Lung (tissue), 12 donors: ENCODE measurements around the gene CGNL1. TPM values are rescaled to one million over a fixed set of nuclear protein-coding genes. Genes with fewer than 3 reads are reported as not detected.
A peak's percentile ranks its signal among the peaks of the same experiment; 100 is the strongest.

Experiments used
- ATAC-seq: fragments of 200-7000 bp; cut with Tn5 transposase; one replicate; pipeline ENCODE4 v1.9.1; 2020; ENCODE audit warnings: moderate number of reproducible peaks; ENCODE audit not compliant: insufficient read depth, low FRiP score
- DNase-seq, 3 donors: peaks; one replicate each; pipeline ENCODE4 v3.0.0-alpha.2; 2013 to 2017
- H3K27ac ChIP-seq, 2 donors: one replicate each; pipeline ENCODE4 v1.5.1; 2013; ENCODE audit warnings: mild to moderate bottlenecking in 2 of 2, moderate library complexity in 2 of 2, control low read depth in 1 of 2, inconsistent platforms in 1 of 2, low read depth in 1 of 2, low read length in 1 of 2
- H3K27me3 ChIP-seq, 3 donors: one replicate each; pipeline ENCODE4 v1.5.1; 2013; ENCODE audit warnings: low read length in 2 of 3; ENCODE audit not compliant: control insufficient read depth in 3 of 3, insufficient read depth in 3 of 3
- H3K36me3 ChIP-seq, 4 donors: one replicate each; pipeline ENCODE4 v1.5.1; 2013; ENCODE audit warnings: low read length in 4 of 4, mild to moderate bottlenecking in 1 of 4, moderate library complexity in 1 of 4; ENCODE audit not compliant: control insufficient read depth in 4 of 4, insufficient read depth in 4 of 4
- H3K4me1 ChIP-seq, 5 donors: one replicate each; pipeline ENCODE4 v1.5.1; 2013; ENCODE audit warnings: low read length in 5 of 5, mild to moderate bottlenecking in 2 of 5, moderate library complexity in 1 of 5; ENCODE audit not compliant: control insufficient read depth in 5 of 5, insufficient read depth in 5 of 5
- H3K4me3 ChIP-seq: one replicate; pipeline ENCODE4 v1.5.1; 2013; ENCODE audit warnings: mild to moderate bottlenecking, control low read depth, moderate library complexity
- H3K9ac ChIP-seq, 2 donors: one replicate each; pipeline ENCODE4 v1.5.1; 2013; ENCODE audit warnings: low read length in 2 of 2, control low read depth in 1 of 2; ENCODE audit not compliant: insufficient read depth in 1 of 2
- H3K9me3 ChIP-seq, 4 donors: one replicate each; pipeline ENCODE4 v1.5.1; 2013; ENCODE audit warnings: low read length in 3 of 4, mild to moderate bottlenecking in 1 of 4, moderate library complexity in 1 of 4; ENCODE audit not compliant: control insufficient read depth in 4 of 4, insufficient read depth in 3 of 4
- CTCF ChIP-seq: IDR thresholded peaks from 2 replicates; pipeline ENCODE4 v1.5.1; 2012; ENCODE audit warnings: mild to moderate bottlenecking; ENCODE audit errors: control extremely low read depth, extremely low read depth
- WGBS, 2 donors: extraction: QIAGEN DNeasy Blood & Tissue Kit; methylation state at CpG; one replicate each; pipeline ENCODE4 v1.1.7; 2013; 5-methylcytosine and 5-hydroxymethylcytosine counted together
- polyA plus RNA-seq, 2 donors: library from polyadenylated mRNA; stranded (reverse); fragments of 200-250 nt; gene quantifications; one replicate each; pipeline ENCODE4 v1.2.1, GENCODE V29; 2013
- total RNA-seq, 2 donors: library from RNA; depleted of rRNA in 1 of 2; stranded (reverse); fragments of >200 nt in 1 of 2; gene quantifications; one replicate each; pipeline ENCODE4 v1.2.1, GENCODE V29; 2014 to 2021
- donor health status: control.
- donor health status: control.
- donor health status: Bipolar disorder and iron deficiency.
- donor health status: healthy.
- donor health status: DM: yes; HTN: yes; CAD: no.

Gene CGNL1
- total and polyA plus RNA-seq, 4 donors = 9.0 to 42.5 (median 22.9) TPM

DNA sequence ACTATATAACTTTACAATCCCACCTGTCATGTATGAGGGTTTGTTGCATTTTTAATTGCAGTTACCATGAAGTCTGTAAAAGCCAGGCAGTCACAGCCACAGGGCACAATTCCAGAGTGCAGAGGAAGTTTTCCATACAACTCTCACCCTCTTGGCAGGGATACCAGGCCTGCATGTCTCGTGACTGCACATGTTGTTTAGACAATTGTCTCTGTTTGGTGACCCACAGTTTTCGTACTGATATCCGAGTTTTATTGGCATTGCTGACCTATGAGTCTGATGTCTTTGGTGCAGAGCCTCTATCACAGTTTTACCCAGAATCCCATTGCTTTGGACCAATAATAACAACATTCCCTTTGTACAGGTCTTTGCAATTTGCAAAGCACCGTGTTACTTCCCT is 190.5 kb downstream of the CGNL1 start:
- no peaks in the 10 kb centered on the region for H3K9me3 ChIP-seq
- DNase-seq = peak in 1 of 3 donors; percentile 47
- ATAC-seq = no peak
- peak overlapping the region in 1 of 2 donors; percentile 76 for H3K27ac ChIP-seq
- WGBS, 2 donors = 57 to 64% methylated on average over 4 of the region's 4 CpGs
- TF ChIP-seq CTCF = no peak
- H3K4me1 ChIP-seq = peaks cover 0 to 11% (median 0%) of the 10 kb centered on the region in 5 donors
- no peak overlapping the region for H3K9ac ChIP-seq
- no peaks in the 10 kb centered on the region for H3K27me3 ChIP-seq
- H3K36me3 ChIP-seq = no peaks in the 10 kb centered on the region
- no peak overlapping the region for H3K4me3 ChIP-seq

DNA sequence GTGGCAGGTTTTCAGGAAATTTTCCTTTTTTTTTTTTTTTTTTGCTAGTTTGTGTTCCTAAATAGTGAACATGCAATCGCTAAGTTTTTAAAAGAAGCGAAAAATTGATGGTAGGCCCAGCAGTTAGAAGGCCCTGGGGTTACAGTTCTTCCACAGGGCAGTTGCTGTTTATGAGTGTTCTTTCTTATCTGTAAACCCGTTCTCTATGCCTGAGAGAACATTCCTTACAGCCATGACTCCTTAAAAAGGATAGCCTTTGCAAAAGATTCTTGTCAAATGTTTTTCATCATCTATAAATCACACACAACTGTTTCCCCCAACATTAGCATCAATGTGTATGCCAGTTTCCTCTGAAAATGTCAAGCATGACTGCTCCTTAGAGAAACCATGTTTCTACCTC is 191.6 kb downstream of the CGNL1 start:
- WGBS, 2 donors = 88 to 93% methylated on average over 3 of the region's 3 CpGs
- Histone ChIP-seq H3K9me3 (no peaks in the 10 kb centered on the region), H3K36me3 (no peaks in the 10 kb centered on the region), H3K9ac (no peak overlapping the region), H3K27me3 (no peaks in the 10 kb centered on the region), H3K27ac (peak overlapping the region in 1 of 2 donors; percentile 40), H3K4me3 (no peak overlapping the region), H3K4me1 (peaks cover 0 to 11% (median 0%) of the 10 kb centered on the region in 5 donors)
- TF ChIP-seq CTCF = no peak
- DNase-seq (no peak), ATAC-seq (no peak)

DNA sequence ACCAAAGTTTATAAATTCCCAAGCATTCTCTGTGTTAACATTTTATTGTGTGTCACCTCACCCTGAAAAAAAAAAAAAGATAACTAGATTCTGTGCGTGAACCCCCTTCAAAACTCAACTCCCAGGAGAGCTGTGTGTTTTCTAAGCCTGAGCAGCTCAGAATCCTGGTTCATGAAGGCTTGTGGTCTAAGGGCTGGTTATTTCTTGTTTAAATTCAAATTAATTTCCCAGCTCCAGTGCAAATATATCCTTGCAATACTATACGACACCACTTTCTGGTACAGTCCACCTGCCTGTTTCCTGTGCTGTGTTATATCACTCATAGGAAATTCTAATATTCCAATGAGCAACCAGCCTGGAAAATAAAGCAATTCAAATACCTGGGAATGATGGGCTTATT is 192.0 kb downstream of the CGNL1 start:
- Histone ChIP-seq H3K4me1 (peaks cover 0 to 11% (median 1%) of the 10 kb centered on the region in 5 donors), H3K36me3 (no peaks in the 10 kb centered on the region), H3K27me3 (no peaks in the 10 kb centered on the region), H3K27ac (peak overlapping the region in 1 of 2 donors; percentile 40), H3K9me3 (no peaks in the 10 kb centered on the region), H3K4me3 (no peak overlapping the region), H3K9ac (no peak overlapping the region)
- WGBS, 2 donors = 80 to 91% methylated on average over 2 of the region's 2 CpGs
- ATAC-seq (no peak), DNase-seq (no peak)
- no peak for TF ChIP-seq CTCF

DNA sequence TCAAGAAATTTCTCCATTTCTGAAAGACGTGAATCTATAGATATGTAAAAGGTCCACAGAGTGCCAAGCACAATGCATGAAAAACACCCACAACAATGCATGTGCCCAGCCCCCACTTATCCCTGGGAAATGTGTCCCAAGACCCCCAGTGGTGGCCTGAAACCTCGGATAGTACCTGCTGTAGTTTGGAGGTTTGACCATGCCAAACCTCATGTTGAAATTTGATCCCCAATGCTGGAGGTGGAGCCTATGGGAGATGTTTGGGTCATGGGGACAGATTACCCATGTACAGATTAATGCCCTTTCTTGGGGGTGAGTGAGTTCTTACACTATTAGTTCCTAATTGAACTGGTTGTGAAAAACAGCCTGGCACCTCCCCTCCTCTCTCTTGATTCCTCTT is 194.0 kb downstream of the CGNL1 start:
- peaks cover 0 to 17% (median 8%) of the 10 kb centered on the region in 5 donors for H3K4me1 ChIP-seq
- WGBS, 2 donors = 88 to 89% methylated on average over 2 of the region's 2 CpGs
- H3K36me3 ChIP-seq = no peaks in the 10 kb centered on the region
- ATAC-seq = no peak
- H3K9me3 ChIP-seq = no peaks in the 10 kb centered on the region
- no peak overlapping the region for H3K4me3 ChIP-seq
- no peak for TF ChIP-seq CTCF
- H3K27ac ChIP-seq = no peak overlapping the region
- no peak for DNase-seq
- no peaks in the 10 kb centered on the region for H3K27me3 ChIP-seq
- no peak overlapping the region for H3K9ac ChIP-seq
